K562 (cell line): ENCODE measurements around the gene CCDC34. TPM values are rescaled to one million over a fixed set of nuclear protein-coding genes. Genes with fewer than 3 reads are reported as not detected.

Source experiments
- AFF4 ChIP-seq: sonication (generic); formaldehyde crosslinking; IDR thresholded peaks from 2 replicates; pipeline ENCODE4 v1.8.0; 2023; ENCODE audit warnings: mild to moderate bottlenecking, missing genetic modification reagents
- ETS1 ChIP-seq: conservative IDR thresholded peaks from 2 replicates; pipeline ENCODE4 v1.6.1; 2011; ENCODE audit warnings: low read depth, mild to moderate bottlenecking, low read length; ENCODE audit not compliant: control insufficient read depth
- MYC ChIP-seq, 2 experiments: fragments of 250-450 bp in 1 of 2; sonication (Bioruptor Pico) in 1 of 2; IDR thresholded peaks; 2 replicates each; pipeline versions ENCODE4 v1.5.1 to v1.6.1; 2012 to 2021; ENCODE audit warnings: low read depth in 2 of 2, borderline replicate concordance in 1 of 2, improper control_type of control experiment in 1 of 2, low read length in 1 of 2, mild to moderate bottlenecking in 1 of 2, moderate library complexity in 1 of 2
- NFIX ChIP-seq: fragments of 250-450 bp; sonication (Bioruptor Pico); IDR thresholded peaks from 2 replicates; pipeline ENCODE4 v1.4.0; 2020; ENCODE audit warnings: low read depth, mild to moderate bottlenecking, moderate library complexity
- RFX7 ChIP-seq: fragments of 250-450 bp; sonication (Bioruptor Pico); IDR thresholded peaks from 2 replicates; pipeline ENCODE4 v1.5.1; 2021; ENCODE audit warnings: mild to moderate bottlenecking
- SIN3A ChIP-seq, 2 experiments: fragments of 150-350 bp in 1 of 2; IDR thresholded peaks; 2 replicates each; pipeline ENCODE4 v1.6.1; 2011 to 2016; ENCODE audit warnings: borderline replicate concordance in 2 of 2, low read depth in 2 of 2, low read length in 2 of 2, mild to moderate bottlenecking in 2 of 2, moderate library complexity in 2 of 2; ENCODE audit not compliant: control insufficient read depth in 1 of 2
- SPI1 ChIP-seq: IDR thresholded peaks from 2 replicates; pipeline ENCODE4 v1.6.1; 2011; ENCODE audit warnings: low read depth, low read length, control low read depth, borderline replicate concordance
- TBP ChIP-seq: optimal IDR thresholded peaks from 2 replicates; pipeline ENCODE3; 2011; ENCODE audit warnings: low read depth, low read length, improper control_type of control experiment
- ZBTB17 ChIP-seq: fragments of 450-650 bp; formaldehyde crosslinking; IDR thresholded peaks from 2 replicates; pipeline ENCODE4 v1.4.0; 2020; ENCODE audit warnings: mild to moderate bottlenecking
- ZBTB33 ChIP-seq: sonication (generic); formaldehyde crosslinking; IDR thresholded peaks from 2 replicates; pipeline ENCODE4 v1.8.1; 2023; ENCODE audit warnings: mild to moderate bottlenecking, missing genetic modification reagents
- ZNF740 ChIP-seq, 3 experiments: fragments of 200-800 bp in 1 of 3; sonication (Bioruptor generic) in 1 of 3; sonication (generic) in 1 of 3; formaldehyde crosslinking in 1 of 3; IDR thresholded peaks; 2 replicates each; pipeline versions ENCODE4 v1.6.1 to v1.8.0; 2016 to 2022; ENCODE audit warnings: mild to moderate bottlenecking in 2 of 3, missing compliant biosample characterization in 2 of 3, missing genetic modification characterization in 2 of 3, missing genetic modification reagents in 1 of 3
- polyA plus RNA-seq, 8 experiments: library from polyadenylated mRNA; depleted of rRNA in 4 of 8; stranded (reverse) in 5 of 8; unstranded in 3 of 8; fragments of >200 nt; fragmentation: Nextera tagmentation in 2 of 8; fragmentation: Illumina TruSeq in 1 of 8; extraction: Ambion mirVana in 2 of 8; extraction: Trizol in 1 of 8; gene quantifications; 2 replicates each; pipeline versions ENCODE4 v1.2.1 to v1.2.3, GENCODE V29; 2011 to 2014; ENCODE audit warnings: inconsistent platforms in 1 of 8, missing spikeins in 1 of 8
- total RNA-seq, 7 experiments: library from RNA; depleted of rRNA in 6 of 7; stranded (reverse); fragments of >200 nt in 6 of 7; fragmentation: Illumina TruSeq in 2 of 7; extraction: Trizol in 2 of 7; gene quantifications; 2 replicates each; pipeline versions ENCODE4 v1.2.1 to v1.2.3, GENCODE V29; 2011 to 2021; ENCODE audit warnings: low replicate concordance in 1 of 7

Gene CCDC34
- total and polyA plus RNA-seq, 9 of the 15 experiments (the other 6 are each of a cell fraction or from before 2014, with no cell fraction given) = 6.2 to 42.0 (median 15.7) TPM

- TF ChIP-seq AFF4 (CRISPR knock-in tag) (no peak), SPI1 (no peak), ZNF740 (CRISPR knock-in tag; IDR thresholded peaks at IDR 0.05) (no peak), ZNF740 (tag; IDR thresholded peaks at IDR 0.05) (no peak), RFX7 (CRISPR knock-in tag) (no peak), SIN3A (IDR thresholded peaks at IDR 0.05; ENCODE audit: borderline replicate concordance in 2 of 2, control insufficient read depth in 1 of 2, low read depth in 2 of 2, low read length in 2 of 2) (no peak), NFIX (CRISPR knock-in tag) (no peak), ZBTB33 (no peak), MYC (IDR thresholded peaks at IDR 0.05; ENCODE audit: low read depth, low read length) (no peak), MYC (CRISPR knock-in tag; IDR thresholded peaks at IDR 0.05; ENCODE audit: borderline replicate concordance, low read depth) (no peak), TBP (no peak), ZBTB17 (CRISPR knock-in tag) (no peak), ETS1 (no peak)
These were observed 9.1 kb upstream of the CCDC34 start (continued) for GRCh38 chr11:27372164-27372563.
